GM20431 (cell line): Measurements from ENCODE around the gene RHBG.

Experiments
- in situ Hi-C: fragments of 300-500 bp; cut with MseI, MboI; formaldehyde crosslinking; loops from one replicate; pipeline ENCODE4 v1.15.0; 2020; ENCODE audit warnings: low sequenced_read_pairs; ENCODE audit not compliant: unreplicated experiment

The RHBG gene

GRCh38 chr1:156385534-156386031, 16.6 kb downstream of the RHBG start:
- in situ Hi-C loops = loop anchor here (5.0 kb wide), 1 partner anchor 57 kb away; no protein-coding TSS in a partner anchor

GRCh38 chr1:156386134-156386901, 17.3 kb downstream of the RHBG start:
- in situ Hi-C loops = loop anchor here (5.0 kb wide), 1 partner anchor 56 kb away; no protein-coding TSS in a partner anchor

- in situ Hi-C loops = loop anchor here (5.0 kb wide), 1 partner anchor 55 kb away; no protein-coding TSS in a partner anchor
Observed at GRCh38 chr1:156386949-156387869, 18.2 kb downstream of the RHBG start.

- in situ Hi-C loops = loop anchor here (5.0 kb wide), 1 partner anchor 54 kb away; no protein-coding TSS in a partner anchor
Observed at GRCh38 chr1:156387870-156388173, 18.8 kb downstream of the RHBG start.

GRCh38 chr1:156388174-156389137, 19.4 kb downstream of the RHBG start:
- in situ Hi-C loops = loop anchor here (5.0 kb wide), 1 partner anchor 54 kb away; no protein-coding TSS in a partner anchor

- in situ Hi-C loops = loop anchor here (5.0 kb wide), 1 partner anchor 53 kb away; no protein-coding TSS in a partner anchor
Observed at GRCh38 chr1:156389311-156389710, 20.3 kb downstream of the RHBG start.

- in situ Hi-C loops = no loop called here
Observed at GRCh38 chr1:156390469-156391365, 21.7 kb downstream of the RHBG start.

GRCh38 chr1:156391366-156391677, 22.3 kb downstream of the RHBG start:
- in situ Hi-C loops = no loop called here

GRCh38 chr1:156391701-156392100, 22.7 kb downstream of the RHBG start:
- in situ Hi-C loops = no loop called here

- in situ Hi-C loops = no loop called here
Observed at GRCh38 chr1:156392452-156392853, 23.4 kb downstream of the RHBG start.

- in situ Hi-C loops = no loop called here
Observed at GRCh38 chr1:156393095-156393494, 24.1 kb downstream of the RHBG start.

- in situ Hi-C loops = no loop called here
Observed at GRCh38 chr1:156394082-156394481, 25.1 kb downstream of the RHBG start.

GRCh38 chr1:156394835-156395461, 25.9 kb downstream of the RHBG start:
- in situ Hi-C loops = no loop called here

GRCh38 chr1:156399355-156400125, 30.5 kb downstream of the RHBG start:
- in situ Hi-C loops = no loop called here

GRCh38 chr1:156400191-156400935, 31.4 kb downstream of the RHBG start:
- in situ Hi-C loops = no loop called here

- in situ Hi-C loops = no loop called here
Observed at GRCh38 chr1:156401041-156401574, 32.1 kb downstream of the RHBG start.

- in situ Hi-C loops = no loop called here
Observed at GRCh38 chr1:156401681-156402081, 32.7 kb downstream of the RHBG start.
